GM10847 (cell line): ENCODE data around the gene MTUS2.

Experiments
- POLR2A ChIP-seq: IDR thresholded peaks from 2 replicates; pipeline ENCODE4 v1.6.1; 2011; ENCODE audit not compliant: insufficient read length; ENCODE audit errors: extremely low read depth

The MTUS2 gene

DNA sequence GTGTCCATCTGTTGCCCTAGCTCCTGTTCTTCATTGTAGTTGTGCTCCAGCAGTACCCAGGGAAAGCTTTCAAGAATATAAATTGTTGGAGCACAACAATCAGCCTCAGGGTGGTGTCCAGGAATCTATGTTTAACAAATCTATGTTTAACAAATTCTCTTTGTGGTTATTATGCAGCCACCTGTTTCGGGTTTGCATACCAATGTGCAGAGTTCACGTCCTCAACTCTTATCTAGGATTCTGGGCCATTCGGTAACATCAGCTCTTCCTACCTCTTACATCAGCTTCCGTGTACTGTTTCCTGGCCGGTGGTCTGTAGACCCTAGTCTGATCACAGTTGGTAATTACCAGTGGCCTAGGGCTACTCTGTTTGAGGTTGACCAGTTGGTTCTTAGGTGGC lies 17.0 kb downstream of the MTUS2 start:
- no peak for TF ChIP-seq POLR2A

- no peak for TF ChIP-seq POLR2A
Measured at GRCh38 chr13:28843639-28844038, 23.5 kb downstream of the MTUS2 start.

DNA sequence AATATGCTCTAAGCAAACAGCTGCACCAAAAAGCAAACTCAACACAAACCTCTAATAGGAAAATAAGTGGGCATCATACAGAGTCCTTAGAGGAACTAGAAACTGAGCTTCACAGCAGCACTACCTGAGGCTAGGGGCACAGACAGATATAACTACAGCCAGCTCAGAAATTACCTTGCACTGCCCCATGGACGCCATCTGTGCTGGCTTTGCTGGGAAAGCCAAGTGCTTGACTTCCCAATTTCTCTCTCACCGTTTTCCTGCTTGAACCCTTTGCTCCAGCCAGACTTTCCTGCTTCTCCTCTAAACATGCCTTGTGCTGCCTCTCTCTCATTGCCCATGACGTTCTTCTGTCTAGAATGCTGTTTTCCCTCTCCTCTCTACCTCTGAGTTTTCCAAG lies 29.3 kb downstream of the MTUS2 start:
- no peak for TF ChIP-seq POLR2A

DNA sequence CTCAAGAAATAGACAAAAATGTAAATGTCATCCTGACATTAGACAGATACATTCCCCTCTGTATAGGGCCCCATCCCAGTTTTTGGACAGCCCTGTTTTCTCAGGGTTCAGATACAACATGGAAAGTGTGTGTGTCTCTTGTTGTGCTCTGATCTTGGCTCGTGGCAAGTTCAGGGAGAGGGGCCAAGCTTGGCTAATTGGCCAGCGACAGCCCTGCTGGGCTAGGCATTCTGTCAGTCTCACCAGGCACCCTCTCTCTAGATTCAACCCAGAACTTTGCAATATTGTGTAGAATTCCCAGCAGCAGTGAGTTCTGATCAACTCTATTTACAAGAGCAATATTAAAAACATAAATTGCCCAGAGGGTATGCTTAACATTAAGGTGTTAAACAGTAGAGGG lies 30.1 kb downstream of the MTUS2 start:
- TF ChIP-seq POLR2A = no peak

GRCh38 chr13:28851422-28851821 lies 31.3 kb downstream of the MTUS2 start:
- TF ChIP-seq POLR2A = no peak

GRCh38 chr13:28854657-28855056 lies 34.5 kb downstream of the MTUS2 start:
- TF ChIP-seq POLR2A = no peak

DNA sequence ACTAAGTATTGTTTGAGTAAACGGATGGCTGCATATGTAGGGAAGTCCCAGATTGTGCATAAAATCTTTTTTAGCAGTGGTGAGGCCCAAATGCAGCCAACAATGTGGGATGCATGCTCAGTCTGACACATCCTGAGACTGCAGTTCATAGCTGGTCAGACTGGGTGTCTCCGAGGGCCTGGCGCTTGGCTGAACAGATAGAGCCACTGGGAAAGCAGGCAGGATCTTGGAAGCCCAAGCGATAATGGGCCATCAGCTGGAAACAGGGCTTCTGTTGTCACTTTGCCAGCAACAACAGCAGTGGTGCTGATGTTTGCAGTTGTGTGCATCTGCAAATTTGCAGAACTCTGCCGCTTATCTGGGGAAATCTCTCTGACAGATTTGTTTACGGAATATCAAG lies 36.1 kb downstream of the MTUS2 start:
- no peak for TF ChIP-seq POLR2A

DNA sequence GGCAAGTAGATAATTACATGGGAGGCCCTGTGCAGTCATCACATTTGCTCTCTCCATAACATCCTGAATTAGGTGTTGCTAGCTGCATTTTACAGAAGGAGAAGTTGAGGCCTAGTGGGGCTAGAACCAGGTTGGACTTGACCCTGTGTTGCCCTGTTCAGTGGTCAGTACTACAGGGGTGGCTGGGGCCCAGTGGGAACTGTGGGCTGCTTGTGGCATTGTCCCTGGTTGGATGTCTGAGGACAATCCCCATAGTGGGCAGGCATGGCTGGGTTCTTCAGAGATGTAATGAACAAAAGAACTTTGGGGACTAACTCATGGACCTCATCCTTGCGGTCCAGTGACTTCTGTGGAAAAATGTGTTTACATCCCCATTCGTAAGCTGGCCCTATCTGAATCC lies 38.9 kb downstream of the MTUS2 start:
- TF ChIP-seq POLR2A = no peak

GRCh38 chr13:28859717-28860116 lies 39.6 kb downstream of the MTUS2 start:
- no peak for TF ChIP-seq POLR2A

DNA sequence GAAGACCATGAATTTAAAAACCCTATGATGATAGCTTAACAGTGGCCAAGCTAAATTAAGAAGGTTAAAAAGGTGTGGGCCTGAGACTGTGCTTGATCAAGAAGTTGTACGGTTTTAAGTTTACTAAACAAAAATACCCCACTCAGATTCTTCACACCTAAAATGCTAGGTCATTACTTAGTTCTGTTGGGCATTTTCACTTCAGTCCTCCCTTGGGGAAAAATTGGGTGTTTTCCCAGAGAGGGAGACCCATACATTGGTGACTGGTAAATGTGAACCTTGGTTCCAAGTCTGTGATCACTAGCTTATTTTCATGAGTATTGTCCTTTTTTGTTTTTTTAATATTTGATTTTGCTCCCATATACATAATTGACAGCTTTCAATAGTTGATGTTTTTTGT lies 44.4 kb downstream of the MTUS2 start:
- no peak for TF ChIP-seq POLR2A

GRCh38 chr13:28865149-28865744 lies 45.1 kb downstream of the MTUS2 start:
- TF ChIP-seq POLR2A = no peak

GRCh38 chr13:28865951-28866350 lies 45.8 kb downstream of the MTUS2 start:
- no peak for TF ChIP-seq POLR2A

DNA sequence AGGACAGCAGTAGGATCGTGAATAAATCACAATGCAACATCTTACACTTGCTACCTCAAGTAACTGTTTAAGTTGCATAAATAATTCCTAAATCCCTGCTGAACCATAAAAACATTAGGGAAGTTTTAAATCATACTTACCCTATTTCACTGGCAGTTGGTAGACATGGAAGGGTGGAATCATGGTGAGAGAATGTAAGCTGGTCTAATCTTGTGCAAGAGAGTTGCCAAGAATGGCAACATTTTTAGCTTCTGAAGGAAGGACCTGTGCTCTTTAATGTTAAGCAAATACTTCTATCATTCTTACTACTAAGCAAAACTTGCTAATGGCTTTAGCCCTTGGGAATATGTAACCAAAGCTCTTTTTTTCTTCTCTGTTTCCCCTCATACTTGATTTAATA lies 46.8 kb downstream of the MTUS2 start:
- TF ChIP-seq POLR2A = no peak

DNA sequence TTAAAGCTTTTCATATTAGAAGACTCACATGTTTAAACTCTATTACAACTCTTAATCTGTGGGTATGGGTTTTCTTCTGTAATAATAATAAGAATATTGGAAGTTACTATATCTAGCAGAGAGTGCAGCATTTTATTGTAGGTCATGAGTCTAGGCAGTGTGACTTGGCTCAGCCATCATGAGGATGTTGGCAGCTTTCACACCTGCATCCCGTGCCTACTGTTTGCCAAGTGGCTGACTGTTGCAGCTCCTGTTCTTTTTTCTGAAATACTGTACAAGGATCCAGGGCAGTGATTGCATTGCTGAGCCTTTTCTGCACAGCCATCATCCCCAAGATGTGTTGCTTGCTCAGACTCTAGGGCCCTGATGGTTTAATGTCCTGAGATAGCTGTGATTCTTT lies 47.4 kb downstream of the MTUS2 start:
- no peak for TF ChIP-seq POLR2A

- no peak for TF ChIP-seq POLR2A
Measured at GRCh38 chr13:28872427-28873176, 52.5 kb downstream of the MTUS2 start.

DNA sequence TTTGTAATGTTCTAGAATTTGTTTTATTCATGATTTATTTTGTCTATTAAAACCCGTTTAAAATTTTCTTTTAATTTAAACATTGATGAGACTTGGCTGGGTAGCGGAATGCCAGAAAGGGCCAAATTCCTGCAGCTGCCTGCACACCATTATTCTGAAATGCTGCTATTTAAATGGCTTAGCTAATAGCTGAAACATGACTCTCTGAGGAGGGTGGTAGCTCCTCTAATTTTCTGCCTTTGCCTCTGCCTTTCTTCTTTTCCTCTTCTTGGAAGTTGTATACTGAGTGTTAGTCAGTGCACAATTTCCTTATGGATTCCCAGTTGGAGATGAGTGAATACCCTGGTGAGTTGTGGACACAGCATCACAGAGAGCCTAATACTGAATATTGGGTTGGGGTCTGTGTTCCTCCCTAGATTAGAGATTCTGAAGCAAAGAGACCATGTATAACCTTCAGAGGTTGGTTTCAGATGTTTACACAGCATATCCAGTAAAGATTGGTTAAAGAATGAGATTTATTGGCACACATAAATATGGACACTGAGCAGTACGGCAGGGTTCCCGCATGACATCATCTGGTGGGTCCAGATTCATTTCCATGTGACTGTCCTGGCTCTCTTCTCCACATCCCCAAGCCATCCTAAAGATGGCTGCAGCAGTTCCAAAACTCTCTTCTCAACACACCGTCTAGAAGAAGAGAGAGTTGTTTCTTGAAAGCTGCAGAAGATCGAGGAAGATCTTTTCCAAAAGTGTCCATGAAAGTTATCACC lies 55.9 kb downstream of the MTUS2 start:
- no peak for TF ChIP-seq POLR2A
